ENCODE data around the gene LCOR. TPM values are rescaled to one million over a fixed set of nuclear protein-coding genes. Genes with fewer than 3 reads are reported as not detected.

LCOR gene
- total and polyA plus RNA-seq, 2 experiments from 2014 or later, result 26.1 to 48.7 TPM

- no peaks in the 10 kb centered on the region for H3K36me3 ChIP-seq (replicated peaks; ENCODE audit: insufficient read depth, low read depth)
- no peaks in the 10 kb centered on the region for H3K9me3 ChIP-seq (ENCODE audit: low read depth)
- H4K20me1 ChIP-seq (ENCODE audit: insufficient read depth, poor library complexity, severe bottlenecking), result peaks cover 65% of the 10 kb centered on the region
- H3K27me3 ChIP-seq, result no peaks in the 10 kb centered on the region
- DNase-seq (ENCODE audit: low spot score), result no peak
- no peaks in the 10 kb centered on the region for H3K9me2 ChIP-seq (replicated peaks; ENCODE audit: insufficient read depth)
- H3K79me2 ChIP-seq, result peaks cover 100% of the 10 kb centered on the region
- H3K4me2 ChIP-seq, result no peak overlapping the region
- no peak overlapping the region for H3K27ac ChIP-seq
- no peak overlapping the region for H2AFZ ChIP-seq
- 89% methylated on average over 4 of the region's 4 CpGs for WGBS (ENCODE audit: low lambda C conversion rate, missing lambda C conversion rate)
- H3K4me1 ChIP-seq (ENCODE audit: insufficient read depth), result peaks cover 4% of the 10 kb centered on the region
- TF ChIP-seq EZH2phosphoT487 (IDR thresholded peaks at IDR 0.05; ENCODE audit: low read depth, severe bottlenecking, unreplicated experiment) (no peak), EZH2 (IDR thresholded peaks at IDR 0.05; ENCODE audit: borderline replicate concordance) (no peak), CTCF (IDR thresholded peaks at IDR 0.05; ENCODE audit: poor library complexity) (no peak)
- no peak overlapping the region for H3K4me3 ChIP-seq
Measured at GRCh38 chr10:96857301-96858012, 25.4 kb downstream of the LCOR start.

- Histone ChIP-seq H3K9me2 (replicated peaks; ENCODE audit: insufficient read depth) (no peaks in the 10 kb centered on the region), H3K79me2 (peaks cover 100% of the 10 kb centered on the region), H3K27ac (no peak overlapping the region), H2AFZ (no peak overlapping the region), H4K20me1 (ENCODE audit: insufficient read depth, poor library complexity, severe bottlenecking) (peaks cover 63% of the 10 kb centered on the region), H3K4me1 (ENCODE audit: insufficient read depth) (peaks cover 5% of the 10 kb centered on the region), H3K4me3 (no peak overlapping the region), H3K36me3 (replicated peaks; ENCODE audit: insufficient read depth, low read depth) (no peaks in the 10 kb centered on the region), H3K27me3 (no peaks in the 10 kb centered on the region), H3K9me3 (ENCODE audit: low read depth) (no peaks in the 10 kb centered on the region), H3K4me2 (no peak overlapping the region)
- 84% methylated on average over 2 of the region's 2 CpGs for WGBS (ENCODE audit: low lambda C conversion rate, missing lambda C conversion rate)
- TF ChIP-seq CTCF (IDR thresholded peaks at IDR 0.05; ENCODE audit: poor library complexity) (no peak), EZH2 (IDR thresholded peaks at IDR 0.05; ENCODE audit: borderline replicate concordance) (no peak), EZH2phosphoT487 (IDR thresholded peaks at IDR 0.05; ENCODE audit: low read depth, severe bottlenecking, unreplicated experiment) (no peak)
- DNase-seq (ENCODE audit: low spot score), result no peak
Measured at GRCh38 chr10:96858038-96858705, 26.1 kb downstream of the LCOR start.

- 78% methylated on average over 2 of the region's 2 CpGs for WGBS (ENCODE audit: low lambda C conversion rate, missing lambda C conversion rate)
- H3K79me2 ChIP-seq, result peaks cover 99% of the 10 kb centered on the region
Measured at GRCh38 chr10:96858706-96859050, 26.6 kb downstream of the LCOR start.

More at GRCh38 chr10:96858706-96859050, 26.6 kb downstream of the LCOR start:
- Histone ChIP-seq H3K9me3 (ENCODE audit: low read depth) (no peaks in the 10 kb centered on the region), H3K4me3 (no peak overlapping the region), H4K20me1 (ENCODE audit: insufficient read depth, poor library complexity, severe bottlenecking) (peaks cover 62% of the 10 kb centered on the region), H2AFZ (no peak overlapping the region), H3K4me2 (no peak overlapping the region), H3K36me3 (replicated peaks; ENCODE audit: insufficient read depth, low read depth) (no peaks in the 10 kb centered on the region), H3K4me1 (ENCODE audit: insufficient read depth) (peaks cover 10% of the 10 kb centered on the region), H3K27ac (no peak overlapping the region), H3K27me3 (no peaks in the 10 kb centered on the region), H3K9me2 (replicated peaks; ENCODE audit: insufficient read depth) (no peaks in the 10 kb centered on the region)
- TF ChIP-seq EZH2 (IDR thresholded peaks at IDR 0.05; ENCODE audit: borderline replicate concordance) (no peak), EZH2phosphoT487 (IDR thresholded peaks at IDR 0.05; ENCODE audit: low read depth, severe bottlenecking, unreplicated experiment) (no peak), CTCF (IDR thresholded peaks at IDR 0.05; ENCODE audit: poor library complexity) (no peak)
- DNase-seq (ENCODE audit: low spot score), result no peak
